Osteocyte (in vitro differentiated cells): ENCODE measurements around the gene TMEM240. TPM values are rescaled to one million over a fixed set of nuclear protein-coding genes. Genes with fewer than 3 reads are reported as not detected.

ENCODE experiments used
- DNase-seq: peaks from one replicate; pipeline ENCODE4 v3.0.0; 2021; ENCODE audit warnings: mixed read lengths; ENCODE audit not compliant: unreplicated experiment; ENCODE audit errors: extremely low spot score
- H3K27ac Mint-ChIP-seq: one replicate; pipeline ENCODE4 v1.8.0; 2021; ENCODE audit warnings: mild to moderate bottlenecking, mixed read lengths; ENCODE audit not compliant: unreplicated experiment
- H3K27me3 Mint-ChIP-seq: one replicate; pipeline ENCODE4 v1.8.0; 2021; ENCODE audit warnings: mixed read lengths; ENCODE audit not compliant: unreplicated experiment
- H3K36me3 Mint-ChIP-seq: one replicate; pipeline ENCODE4 v1.8.0; 2021; ENCODE audit warnings: mixed read lengths; ENCODE audit not compliant: unreplicated experiment
- H3K4me1 Mint-ChIP-seq: one replicate; pipeline ENCODE4 v1.8.0; 2021; ENCODE audit warnings: mixed read lengths; ENCODE audit not compliant: unreplicated experiment
- H3K4me3 Mint-ChIP-seq: one replicate; pipeline ENCODE4 v1.8.0; 2021; ENCODE audit warnings: mild to moderate bottlenecking, moderate library complexity, mixed read lengths; ENCODE audit not compliant: unreplicated experiment
- H3K9me3 Mint-ChIP-seq: one replicate; pipeline ENCODE4 v1.8.0; 2021; ENCODE audit warnings: mixed read lengths; ENCODE audit not compliant: unreplicated experiment
- total RNA-seq: library from RNA; stranded (reverse); gene quantifications from 2 replicates; pipeline ENCODE4 v1.2.1, GENCODE V29; 2021
- TF ChIP-seq, protein P1 (sequence below): fragments of 200-600 bp; sonication (generic); IDR thresholded peaks from 2 replicates; pipeline ENCODE4 v1.5.0; 2021; ENCODE audit warnings: antibody characterized with exemption, mild to moderate bottlenecking, moderate library complexity

TMEM240 gene
- total RNA-seq, 1 donor from 2014 or later: 16.6 TPM

DNA sequence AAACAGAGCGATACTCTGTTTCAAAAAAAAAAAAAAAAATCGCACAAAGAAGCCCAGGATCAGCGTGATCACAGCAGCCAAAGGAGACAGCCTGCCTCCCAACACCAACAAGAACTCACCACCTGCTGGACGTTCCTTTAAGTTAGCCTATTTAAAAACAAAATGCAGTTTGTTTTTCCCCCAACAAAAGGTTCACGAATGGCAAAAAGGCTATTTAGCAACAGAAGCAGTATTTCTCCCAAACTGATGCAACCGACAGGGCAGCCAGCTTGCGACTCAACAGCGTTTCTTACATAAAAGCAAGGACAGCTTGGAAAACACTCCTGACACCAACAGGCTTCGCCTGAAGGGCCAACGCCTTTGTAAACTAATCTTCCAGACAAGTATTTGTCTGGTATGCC is 27.5 kb upstream of the TMEM240 start:
- Mint-ChIP-seq H3K4me3 (no peak overlapping the region), H3K27me3 (no peaks in the 10 kb centered on the region), H3K36me3 (peaks cover 24% of the 10 kb centered on the region), H3K27ac (no peak overlapping the region), H3K9me3 (no peaks in the 10 kb centered on the region), H3K4me1 (peaks cover 24% of the 10 kb centered on the region)
- TF ChIP-seq, protein P1, sequence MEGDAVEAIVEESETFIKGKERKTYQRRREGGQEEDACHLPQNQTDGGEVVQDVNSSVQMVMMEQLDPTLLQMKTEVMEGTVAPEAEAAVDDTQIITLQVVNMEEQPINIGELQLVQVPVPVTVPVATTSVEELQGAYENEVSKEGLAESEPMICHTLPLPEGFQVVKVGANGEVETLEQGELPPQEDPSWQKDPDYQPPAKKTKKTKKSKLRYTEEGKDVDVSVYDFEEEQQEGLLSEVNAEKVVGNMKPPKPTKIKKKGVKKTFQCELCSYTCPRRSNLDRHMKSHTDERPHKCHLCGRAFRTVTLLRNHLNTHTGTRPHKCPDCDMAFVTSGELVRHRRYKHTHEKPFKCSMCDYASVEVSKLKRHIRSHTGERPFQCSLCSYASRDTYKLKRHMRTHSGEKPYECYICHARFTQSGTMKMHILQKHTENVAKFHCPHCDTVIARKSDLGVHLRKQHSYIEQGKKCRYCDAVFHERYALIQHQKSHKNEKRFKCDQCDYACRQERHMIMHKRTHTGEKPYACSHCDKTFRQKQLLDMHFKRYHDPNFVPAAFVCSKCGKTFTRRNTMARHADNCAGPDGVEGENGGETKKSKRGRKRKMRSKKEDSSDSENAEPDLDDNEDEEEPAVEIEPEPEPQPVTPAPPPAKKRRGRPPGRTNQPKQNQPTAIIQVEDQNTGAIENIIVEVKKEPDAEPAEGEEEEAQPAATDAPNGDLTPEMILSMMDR: no peak
- DNase-seq: no peak

DNA sequence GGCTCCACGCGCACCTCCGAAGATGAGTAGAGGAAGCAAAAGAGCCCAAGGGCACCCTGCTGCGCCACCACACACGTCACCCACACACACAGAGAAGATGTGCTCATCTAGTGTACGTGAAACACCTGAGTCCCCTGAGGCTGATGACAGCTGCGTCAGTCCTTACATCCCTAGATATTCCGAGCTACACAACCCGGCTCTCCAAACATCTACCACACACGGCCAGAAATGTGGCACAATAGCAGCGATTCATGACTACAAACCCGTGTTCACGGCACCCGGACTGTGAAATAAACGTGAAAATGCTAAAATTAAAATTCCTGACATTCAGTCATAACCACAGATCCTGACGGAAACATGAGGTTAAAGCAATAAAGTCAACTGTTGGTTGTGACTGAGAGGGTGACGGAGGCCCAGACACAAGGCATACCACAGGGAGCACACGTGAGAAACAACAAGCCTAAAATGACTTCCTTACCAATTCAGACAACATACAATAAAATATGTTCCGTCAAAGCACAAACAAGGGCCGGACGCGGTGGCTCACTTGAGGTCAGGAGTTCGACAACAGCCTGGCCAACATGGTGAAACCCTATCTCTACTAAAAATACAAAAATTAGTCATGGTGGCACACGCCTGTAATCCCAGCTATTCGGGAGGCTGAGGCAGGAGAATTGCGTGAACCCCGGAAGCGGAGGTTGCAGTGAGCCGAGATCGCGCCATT is 26.9 kb upstream of the TMEM240 start:
- no peaks in the 10 kb centered on the region for H3K27me3 Mint-ChIP-seq
- DNase-seq: no peak
- H3K27ac Mint-ChIP-seq: no peak overlapping the region
- peaks cover 25% of the 10 kb centered on the region for H3K36me3 Mint-ChIP-seq
- H3K4me3 Mint-ChIP-seq: no peak overlapping the region
- H3K9me3 Mint-ChIP-seq: no peaks in the 10 kb centered on the region
- peaks cover 20% of the 10 kb centered on the region for H3K4me1 Mint-ChIP-seq
- TF ChIP-seq, protein P1: no peak

DNA sequence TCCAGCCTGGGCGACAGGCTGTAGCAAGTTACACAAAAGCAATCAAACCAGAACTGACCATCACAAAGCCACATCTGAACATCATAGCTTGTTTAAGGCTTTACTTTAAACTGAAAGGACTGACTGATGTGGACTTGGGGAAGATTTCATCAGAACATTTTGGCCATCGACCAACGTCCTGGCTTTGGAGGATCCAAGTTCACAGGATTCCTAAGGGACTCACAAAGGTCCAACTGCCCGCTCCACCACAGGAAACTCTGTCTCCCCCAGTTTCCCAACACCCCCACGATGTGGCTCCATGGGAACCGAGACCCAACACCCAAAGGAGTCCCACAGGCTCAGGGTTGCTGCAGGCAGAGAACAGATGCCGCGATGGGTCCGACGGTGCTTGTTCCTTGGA is 24.9 kb upstream of the TMEM240 start:
- no peak for DNase-seq
- Mint-ChIP-seq H3K27ac (no peak overlapping the region), H3K4me3 (no peak overlapping the region), H3K9me3 (no peaks in the 10 kb centered on the region), H3K4me1 (peaks cover 14% of the 10 kb centered on the region), H3K27me3 (no peaks in the 10 kb centered on the region), H3K36me3 (peaks cover 33% of the 10 kb centered on the region)
- TF ChIP-seq, protein P1: no peak

DNA sequence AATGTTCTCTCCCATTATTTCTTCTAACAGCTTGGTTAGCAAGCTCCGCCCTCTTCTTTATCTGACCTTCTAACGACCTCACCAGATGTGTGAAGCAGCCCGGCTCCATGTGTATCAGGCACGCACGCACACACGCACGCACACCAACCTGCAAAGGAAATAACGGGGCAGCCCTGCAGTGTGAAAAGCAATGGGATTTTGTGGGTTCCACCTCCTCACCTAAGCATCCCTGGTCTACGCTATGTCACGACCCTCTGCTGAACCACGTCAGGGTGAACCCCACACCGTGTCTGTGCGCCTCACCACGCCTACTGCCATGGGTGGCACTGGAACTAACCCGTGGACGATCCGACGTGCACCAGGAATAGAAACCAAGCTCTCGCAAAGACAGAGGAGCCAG is 23.8 kb upstream of the TMEM240 start:
- Mint-ChIP-seq H3K9me3 (no peaks in the 10 kb centered on the region), H3K4me3 (no peak overlapping the region), H3K4me1 (peaks cover 12% of the 10 kb centered on the region), H3K36me3 (peaks cover 31% of the 10 kb centered on the region), H3K27ac (no peak overlapping the region), H3K27me3 (no peaks in the 10 kb centered on the region)
- no peak for DNase-seq
- TF ChIP-seq, protein P1: no peak

DNA sequence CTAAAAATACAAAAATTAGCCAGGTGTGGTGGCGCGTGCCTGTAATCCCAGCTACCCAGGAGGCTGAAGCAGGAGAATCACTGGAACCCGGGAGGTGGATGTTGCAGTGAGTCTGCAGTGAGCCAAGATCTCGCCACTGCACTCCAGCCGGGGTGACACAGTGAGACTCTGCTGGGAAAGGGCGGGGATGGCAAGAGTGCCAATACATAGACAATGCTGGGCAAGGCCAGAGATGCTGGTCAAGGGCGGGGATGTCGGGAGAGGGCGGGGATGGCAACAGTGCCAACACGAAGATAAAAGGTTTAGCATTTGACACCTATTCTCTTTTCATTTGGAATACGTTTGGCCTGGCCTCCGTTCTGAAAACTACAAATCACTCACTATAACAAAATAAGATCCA is 23.3 kb upstream of the TMEM240 start:
- Mint-ChIP-seq H3K9me3 (no peaks in the 10 kb centered on the region), H3K4me3 (no peak overlapping the region), H3K36me3 (peaks cover 31% of the 10 kb centered on the region), H3K4me1 (peaks cover 12% of the 10 kb centered on the region), H3K27me3 (no peaks in the 10 kb centered on the region), H3K27ac (no peak overlapping the region)
- DNase-seq: no peak
- TF ChIP-seq, protein P1: no peak
